Small intestine (tissue), 7 donors: Measurements from ENCODE around the gene TBC1D24. TPM values are rescaled to one million over a fixed set of nuclear protein-coding genes. Genes with fewer than 3 reads are reported as not detected.
"Not testable (repeated sequence)": the region's sequence is repeated elsewhere in the genome, so short reads cannot be mapped to it uniquely, and the experiment has no call there.

Source experiments
- DNase-seq, 2 donors: peaks; one replicate each; pipeline versions ENCODE4 v3.0.0 to v3.0.0-alpha.2; 2013
- FAIRE-seq: peaks from 2 replicates; lab custom pipeline; 2012; peaks lifted over from hg19 to GRCh38; lab: Jason Lieb, UNC
- H3K27ac ChIP-seq, 3 donors: one replicate each; pipeline ENCODE4 v1.5.1; 2013; ENCODE audit warnings: low read length in 2 of 3, mild to moderate bottlenecking in 2 of 3, control low read depth in 1 of 3, inconsistent platforms in 1 of 3, low read depth in 1 of 3, moderate library complexity in 1 of 3
- H3K27me3 ChIP-seq, 3 donors: one replicate each; pipeline ENCODE4 v1.6.1; 2013; ENCODE audit warnings: low read length in 3 of 3, inconsistent platforms in 1 of 3; ENCODE audit not compliant: control insufficient read depth in 3 of 3, insufficient read depth in 3 of 3
- H3K36me3 ChIP-seq, 3 donors: one replicate each; pipeline ENCODE4 v1.6.1; 2013; ENCODE audit warnings: low read length in 3 of 3, inconsistent platforms in 1 of 3, low read depth in 1 of 3, mild to moderate bottlenecking in 1 of 3, moderate library complexity in 1 of 3; ENCODE audit not compliant: control insufficient read depth in 3 of 3, insufficient read depth in 2 of 3
- H3K4me1 ChIP-seq, 3 donors: one replicate each; pipeline ENCODE4 v1.6.1; 2013; ENCODE audit warnings: low read length in 2 of 3, inconsistent platforms in 1 of 3, low read depth in 1 of 3, mild to moderate bottlenecking in 1 of 3, moderate library complexity in 1 of 3; ENCODE audit not compliant: control insufficient read depth in 3 of 3, insufficient read depth in 2 of 3
- H3K4me3 ChIP-seq, 3 donors: one replicate each; pipeline ENCODE4 v1.5.1; 2013; ENCODE audit warnings: low read length in 3 of 3, control low read depth in 1 of 3, inconsistent platforms in 1 of 3, low read depth in 1 of 3, mild to moderate bottlenecking in 1 of 3, moderate library complexity in 1 of 3
- H3K9me3 ChIP-seq, 2 donors: one replicate each; pipeline ENCODE4 v1.6.1; 2013; ENCODE audit warnings: low read depth in 1 of 2, low read length in 1 of 2; ENCODE audit not compliant: control insufficient read depth in 2 of 2, insufficient read depth in 1 of 2
- WGBS, 3 donors: extraction: QIAGEN DNeasy Blood & Tissue Kit; methylation state at CpG; one replicate each; pipeline ENCODE4 v1.1.7; 2013; 5-methylcytosine and 5-hydroxymethylcytosine counted together
- polyA plus RNA-seq, 4 donors: library from polyadenylated mRNA; stranded (reverse) in 3 of 4; unstranded in 1 of 4; fragments of 200-250 nt in 3 of 4; fragments of 120-200 nt in 1 of 4; gene quantifications; one replicate each; pipeline versions ENCODE4 v1.2.1 to v1.2.3, GENCODE V29; 2013
- donor health status: healthy with polysubstance abuse.
- donor health status: control.
- donor health status: control.
- donor health status: Bipolar disorder and iron deficiency.
- donor health status: healthy.

Gene TBC1D24
- polyA plus RNA-seq, 4 donors, result 0.81 to 12.6 (median 3.2) TPM

GRCh38 chr16:2441143-2441804 is 33.7 kb upstream of the TBC1D24 start:
- H3K4me1 ChIP-seq, H3K4me3 ChIP-seq, H3K27me3 ChIP-seq, DNase-seq, FAIRE-seq, H3K9me3 ChIP-seq, H3K27ac ChIP-seq: not testable (repeated sequence)
- WGBS, 3 donors, result 82 to 91% (median 84%) methylated on average over 15 of the region's 15 CpGs
- H3K36me3 ChIP-seq, result peaks cover 0 to 75% (median 4%) of the 10 kb centered on the region in 3 donors

DNA sequence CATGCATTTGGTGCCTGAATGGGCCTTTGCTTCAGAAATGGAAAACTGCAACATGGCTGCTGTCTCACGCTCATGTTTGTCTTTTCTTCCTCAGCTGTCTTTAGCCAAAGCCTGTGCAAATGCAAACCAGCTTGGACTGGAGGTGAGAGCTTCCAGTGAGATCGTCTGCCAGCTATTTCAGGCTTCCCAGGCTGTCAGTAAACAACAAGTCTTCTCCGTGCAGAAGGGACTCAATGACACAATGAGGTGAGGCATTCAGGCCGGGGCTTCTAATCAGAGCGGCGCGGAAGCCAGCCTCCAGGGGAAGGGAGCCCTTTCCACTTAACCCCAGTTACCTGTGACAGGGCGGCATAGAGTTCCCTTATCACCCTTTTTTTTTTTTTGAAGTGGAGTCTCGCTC is 31.4 kb upstream of the TBC1D24 start:
- Histone ChIP-seq H3K4me1 (no peaks in the 10 kb centered on the region), H3K4me3 (no peak overlapping the region), H3K36me3 (peaks cover 4 to 72% (median 4%) of the 10 kb centered on the region in 3 donors), H3K9me3 (no peaks in the 10 kb centered on the region), H3K27ac (no peak overlapping the region), H3K27me3 (no peaks in the 10 kb centered on the region)
- DNase-seq, result no peak
- FAIRE-seq, result no peak
- WGBS, 3 donors, result 96 to 99% (median 96%) methylated on average over 8 to 9 of the region's 9 CpGs

DNA sequence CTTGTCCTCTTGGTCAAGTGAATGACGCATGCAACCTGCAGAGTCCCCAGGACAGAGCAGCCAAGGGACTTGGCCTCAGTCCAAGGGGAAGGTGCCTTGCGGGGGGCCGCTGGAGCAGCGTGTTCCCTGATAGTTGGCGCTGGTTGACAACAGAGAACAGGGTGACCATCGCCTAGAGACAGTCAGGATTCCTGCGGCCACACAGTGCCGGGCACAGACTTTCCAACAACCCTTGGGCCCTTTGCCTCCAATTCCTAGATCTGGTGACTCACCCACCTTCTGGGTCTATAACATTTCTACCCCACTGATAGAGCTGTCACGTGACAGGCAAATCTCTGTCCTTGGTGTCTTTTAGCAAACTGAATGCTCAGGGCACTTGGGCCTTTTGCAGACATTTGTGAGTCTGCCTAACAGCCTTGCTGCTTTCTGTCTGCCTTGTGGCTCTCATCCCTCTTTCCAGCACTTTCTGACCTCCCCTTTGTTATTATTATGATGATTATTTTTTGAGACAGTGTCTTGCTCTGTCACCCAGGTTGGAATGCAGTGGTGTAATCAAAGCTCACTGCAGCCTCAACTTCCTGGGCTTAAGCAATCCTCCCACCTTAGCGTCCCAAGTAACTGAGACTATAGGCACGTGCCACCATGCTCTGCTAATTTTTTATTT is 26.9 kb upstream of the TBC1D24 start:
- no peak overlapping the region for H3K4me3 ChIP-seq
- H3K9me3 ChIP-seq, result no peaks in the 10 kb centered on the region
- H3K27ac ChIP-seq, result no peak overlapping the region
- DNase-seq (no peak), FAIRE-seq (no peak)
- H3K27me3 ChIP-seq, result no peaks in the 10 kb centered on the region
- WGBS, 3 donors, result 94 to 96% (median 95%) methylated on average over 11 of the region's 11 CpGs
- peaks cover 7 to 86% (median 9%) of the 10 kb centered on the region in 3 donors for H3K36me3 ChIP-seq
- H3K4me1 ChIP-seq, result no peaks in the 10 kb centered on the region

GRCh38 chr16:2449118-2449517 is 25.8 kb upstream of the TBC1D24 start:
- peaks cover 7 to 89% (median 9%) of the 10 kb centered on the region in 3 donors for H3K36me3 ChIP-seq
- no peak overlapping the region for H3K4me3 ChIP-seq
- no peaks in the 10 kb centered on the region for H3K9me3 ChIP-seq
- H3K4me1 ChIP-seq, result no peaks in the 10 kb centered on the region
- no peak overlapping the region for H3K27ac ChIP-seq
- 97 to 98% (median 98%) methylated on average over 25 of the region's 25 CpGs for WGBS, 3 donors
- no peaks in the 10 kb centered on the region for H3K27me3 ChIP-seq
- DNase-seq (no peak), FAIRE-seq (no peak)

GRCh38 chr16:2450535-2450934 is 24.4 kb upstream of the TBC1D24 start:
- Histone ChIP-seq H3K27ac (no peak overlapping the region), H3K4me3 (no peak overlapping the region), H3K36me3 (peaks cover 3 to 89% (median 9%) of the 10 kb centered on the region in 3 donors), H3K27me3 (no peaks in the 10 kb centered on the region), H3K9me3 (no peaks in the 10 kb centered on the region), H3K4me1 (no peaks in the 10 kb centered on the region)
- FAIRE-seq, result no peak
- no peak for DNase-seq
- WGBS, 3 donors, result 95 to 96% (median 95%) methylated on average over 8 of the region's 8 CpGs

GRCh38 chr16:2450975-2451381 is 23.9 kb upstream of the TBC1D24 start:
- 88 to 94% (median 90%) methylated on average over 18 to 19 of the region's 19 CpGs for WGBS, 3 donors
- Histone ChIP-seq H3K36me3 (peaks cover 3 to 91% (median 9%) of the 10 kb centered on the region in 3 donors), H3K4me1 (no peaks in the 10 kb centered on the region), H3K4me3 (no peak overlapping the region), H3K27ac (no peak overlapping the region), H3K9me3 (no peaks in the 10 kb centered on the region), H3K27me3 (no peaks in the 10 kb centered on the region)
- no peak for FAIRE-seq
- no peak for DNase-seq

DNA sequence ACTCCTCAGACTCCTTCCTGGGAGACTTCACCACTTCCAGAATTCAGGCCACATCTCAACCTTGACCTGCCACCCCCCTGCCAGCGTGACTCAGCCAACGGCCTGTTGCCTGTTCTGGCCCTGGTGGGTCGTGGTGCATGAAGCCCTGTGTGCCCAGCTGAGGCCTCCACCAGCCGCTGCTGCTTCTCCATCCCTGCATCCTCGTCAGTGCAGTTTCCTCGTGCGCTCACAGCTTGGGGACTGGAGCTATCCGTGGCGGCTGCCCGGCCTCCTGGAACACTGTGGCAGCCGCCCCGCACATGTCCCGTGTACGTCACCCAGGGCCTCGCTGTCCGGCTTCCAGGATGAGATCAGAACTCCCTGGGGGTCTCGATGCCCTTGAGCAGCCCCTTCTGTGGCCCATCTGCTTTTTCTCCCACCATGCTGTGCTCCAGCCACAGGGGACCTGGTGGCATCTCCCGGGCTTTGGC is 23.0 kb upstream of the TBC1D24 start:
- no peak for FAIRE-seq
- peaks cover 3 to 91% (median 6%) of the 10 kb centered on the region in 3 donors for H3K36me3 ChIP-seq
- WGBS, 3 donors, result 93 to 94% (median 94%) methylated on average over 18 of the region's 18 CpGs

GRCh38 chr16:2452650-2453049 is 22.3 kb upstream of the TBC1D24 start:
- no peak for FAIRE-seq
- whole genome bisulfite sequencing, 3 donors, result 98 to 99% (median 98%) methylated on average over 8 of the region's 8 CpGs
- H3K4me1 ChIP-seq, result no peaks in the 10 kb centered on the region
- no peak for DNase-seq
- H3K27ac ChIP-seq, result no peak overlapping the region
- no peaks in the 10 kb centered on the region for H3K9me3 ChIP-seq
- H3K4me3 ChIP-seq, result no peak overlapping the region
- no peaks in the 10 kb centered on the region for H3K27me3 ChIP-seq
- H3K36me3 ChIP-seq, result peaks cover 3 to 92% (median 5%) of the 10 kb centered on the region in 3 donors

More for the DNA sequence above, 23.0 kb upstream of the TBC1D24 start:
- no peaks in the 10 kb centered on the region for H3K27me3 ChIP-seq
- H3K4me1 ChIP-seq, result no peaks in the 10 kb centered on the region
- no peak overlapping the region for H3K27ac ChIP-seq
- H3K4me3 ChIP-seq, result no peak overlapping the region
- no peaks in the 10 kb centered on the region for H3K9me3 ChIP-seq
- no peak for DNase-seq
